HepG2 (cell line): ENCODE data around the gene CBFA2T2. TPM values are rescaled to one million over a fixed set of nuclear protein-coding genes. Genes with fewer than 3 reads are reported as not detected.

Experiments used
- ATF1 ChIP-seq: IDR thresholded peaks from 2 replicates; pipeline ENCODE4 v1.6.1; 2016; ENCODE audit warnings: mild to moderate bottlenecking, control low read depth
- EHMT2 ChIP-seq: fragments of 200-600 bp; sonication (generic); IDR thresholded peaks from 2 replicates; pipeline ENCODE4 v1.7.0; 2017; ENCODE audit warnings: antibody characterized with exemption, low read depth, low read length, borderline replicate concordance
- ESRRA ChIP-seq: sonication (generic); formaldehyde crosslinking; IDR thresholded peaks from 2 replicates; pipeline ENCODE4 v1.5.1; 2020; ENCODE audit warnings: mild to moderate bottlenecking, low read depth, missing genetic modification reagents
- FOXA3 ChIP-seq: IDR thresholded peaks from 2 replicates; pipeline ENCODE4 v1.6.1; 2016; ENCODE audit warnings: missing genetic modification reagents, missing compliant biosample characterization
- FOXC1 ChIP-seq: sonication (generic); formaldehyde crosslinking; IDR thresholded peaks from 2 replicates; pipeline ENCODE4 v1.8.0; 2022; ENCODE audit warnings: mild to moderate bottlenecking, missing genetic modification reagents, borderline replicate concordance
- NR2F1 ChIP-seq, 2 experiments: fragments of 450-650 bp in 1 of 2; formaldehyde crosslinking in 1 of 2; IDR thresholded peaks; 2 replicates each; pipeline versions ENCODE4 v1.5.0 to v1.6.1; 2016 to 2020; ENCODE audit warnings: mild to moderate bottlenecking in 1 of 2, missing compliant biosample characterization in 1 of 2, missing genetic modification reagents in 1 of 2, moderate library complexity in 1 of 2
- SOX5 ChIP-seq: IDR thresholded peaks from 2 replicates; pipeline ENCODE4 v1.6.1; 2016; ENCODE audit warnings: borderline replicate concordance
- polyA plus RNA-seq, 8 experiments: library from polyadenylated mRNA; depleted of rRNA in 3 of 8; stranded (reverse) in 7 of 8; unstranded in 1 of 8; fragments of >200 nt; fragmentation: Illumina TruSeq in 4 of 8; extraction: Trizol in 4 of 8; gene quantifications; 2 replicates each; pipeline versions ENCODE4 v1.2.1 to v1.2.3, GENCODE V29; 2011 to 2016; ENCODE audit warnings: low read depth in 4 of 8, missing spikeins in 1 of 8, mixed read lengths in 1 of 8; ENCODE audit not compliant: insufficient read depth in 1 of 8
- total RNA-seq, 5 experiments: library from RNA; depleted of rRNA; stranded (reverse); fragments of >200 nt; fragmentation: Illumina TruSeq; extraction: Trizol; gene quantifications; 2 replicates each; pipeline ENCODE4 v1.2.3, GENCODE V29; 2016; ENCODE audit warnings: low read depth in 1 of 5
- TF ChIP-seq, protein P1 (sequence below): sonication (generic); formaldehyde crosslinking; IDR thresholded peaks from 2 replicates; pipeline ENCODE4 v1.5.1; 2020; ENCODE audit warnings: mild to moderate bottlenecking, missing genetic modification reagents, borderline replicate concordance
- TF ChIP-seq, protein P2 (sequence below): sonication (generic); formaldehyde crosslinking; IDR thresholded peaks from 2 replicates; pipeline ENCODE4 v1.5.1; 2020; ENCODE audit warnings: missing genetic modification reagents, mild to moderate bottlenecking, borderline replicate concordance
- TF ChIP-seq, protein P3 (sequence below): sonication (generic); formaldehyde crosslinking; IDR thresholded peaks from 2 replicates; pipeline ENCODE4 v1.4.0; 2020; ENCODE audit warnings: low read depth, mild to moderate bottlenecking, missing genetic modification reagents
- TF ChIP-seq, protein P4 (sequence below): IDR thresholded peaks from 2 replicates; pipeline ENCODE4 v1.6.1; 2016; ENCODE audit warnings: mild to moderate bottlenecking
- TF ChIP-seq, protein P5 (sequence below): IDR thresholded peaks from 2 replicates; pipeline ENCODE4 v1.4.0; 2020; ENCODE audit warnings: mild to moderate bottlenecking, missing genetic modification reagents

CBFA2T2 gene
- total and polyA plus RNA-seq, 2 of the 13 experiments (the other 11 are each of a cell fraction or from before 2014, with no cell fraction given), result 6.3 to 21.2 TPM

DNA sequence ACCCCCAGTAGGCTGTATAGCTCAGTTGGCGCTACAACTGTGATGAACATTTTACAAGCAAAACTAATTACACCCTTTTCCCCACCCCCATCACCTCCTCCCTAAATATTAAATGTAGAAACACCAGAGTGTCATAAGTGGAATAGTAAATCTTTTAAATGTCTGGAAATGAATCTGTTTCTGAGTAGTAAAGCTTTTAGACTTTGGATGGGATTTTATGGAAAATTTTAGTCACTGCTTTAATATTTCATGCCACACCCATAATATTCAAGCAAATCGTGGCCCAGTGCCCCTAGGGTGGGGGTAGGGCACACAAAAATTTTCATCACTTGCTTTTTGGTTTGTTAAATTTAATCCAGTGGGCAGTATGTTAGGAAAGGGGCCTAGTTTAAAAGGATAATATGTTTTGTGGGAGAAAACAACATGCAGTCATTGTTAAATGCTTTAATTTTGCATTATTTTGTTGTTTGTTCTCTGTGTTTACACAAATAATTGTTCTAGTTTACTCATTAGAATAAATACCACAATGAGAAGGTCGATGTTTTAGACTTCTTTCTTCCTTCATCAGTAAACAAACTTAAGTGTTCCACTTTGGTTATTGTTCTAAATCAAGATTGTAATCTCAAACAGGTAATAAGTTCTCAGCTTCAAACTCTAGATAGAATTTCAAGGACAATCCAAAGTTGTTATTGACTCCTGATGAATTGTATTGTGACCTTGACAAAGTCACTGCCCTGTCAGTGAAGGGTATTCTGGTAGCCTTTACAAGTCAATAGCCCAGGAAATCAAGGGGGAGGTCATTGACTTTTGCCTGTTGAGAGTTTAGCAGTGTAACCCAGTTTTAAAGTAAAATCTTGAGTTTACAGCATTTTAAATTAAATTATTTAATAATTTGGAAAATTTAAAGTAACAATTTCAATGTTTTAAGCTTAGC, 79.2 kb downstream of the CBFA2T2 start (continued):
- TF ChIP-seq, protein P1, sequence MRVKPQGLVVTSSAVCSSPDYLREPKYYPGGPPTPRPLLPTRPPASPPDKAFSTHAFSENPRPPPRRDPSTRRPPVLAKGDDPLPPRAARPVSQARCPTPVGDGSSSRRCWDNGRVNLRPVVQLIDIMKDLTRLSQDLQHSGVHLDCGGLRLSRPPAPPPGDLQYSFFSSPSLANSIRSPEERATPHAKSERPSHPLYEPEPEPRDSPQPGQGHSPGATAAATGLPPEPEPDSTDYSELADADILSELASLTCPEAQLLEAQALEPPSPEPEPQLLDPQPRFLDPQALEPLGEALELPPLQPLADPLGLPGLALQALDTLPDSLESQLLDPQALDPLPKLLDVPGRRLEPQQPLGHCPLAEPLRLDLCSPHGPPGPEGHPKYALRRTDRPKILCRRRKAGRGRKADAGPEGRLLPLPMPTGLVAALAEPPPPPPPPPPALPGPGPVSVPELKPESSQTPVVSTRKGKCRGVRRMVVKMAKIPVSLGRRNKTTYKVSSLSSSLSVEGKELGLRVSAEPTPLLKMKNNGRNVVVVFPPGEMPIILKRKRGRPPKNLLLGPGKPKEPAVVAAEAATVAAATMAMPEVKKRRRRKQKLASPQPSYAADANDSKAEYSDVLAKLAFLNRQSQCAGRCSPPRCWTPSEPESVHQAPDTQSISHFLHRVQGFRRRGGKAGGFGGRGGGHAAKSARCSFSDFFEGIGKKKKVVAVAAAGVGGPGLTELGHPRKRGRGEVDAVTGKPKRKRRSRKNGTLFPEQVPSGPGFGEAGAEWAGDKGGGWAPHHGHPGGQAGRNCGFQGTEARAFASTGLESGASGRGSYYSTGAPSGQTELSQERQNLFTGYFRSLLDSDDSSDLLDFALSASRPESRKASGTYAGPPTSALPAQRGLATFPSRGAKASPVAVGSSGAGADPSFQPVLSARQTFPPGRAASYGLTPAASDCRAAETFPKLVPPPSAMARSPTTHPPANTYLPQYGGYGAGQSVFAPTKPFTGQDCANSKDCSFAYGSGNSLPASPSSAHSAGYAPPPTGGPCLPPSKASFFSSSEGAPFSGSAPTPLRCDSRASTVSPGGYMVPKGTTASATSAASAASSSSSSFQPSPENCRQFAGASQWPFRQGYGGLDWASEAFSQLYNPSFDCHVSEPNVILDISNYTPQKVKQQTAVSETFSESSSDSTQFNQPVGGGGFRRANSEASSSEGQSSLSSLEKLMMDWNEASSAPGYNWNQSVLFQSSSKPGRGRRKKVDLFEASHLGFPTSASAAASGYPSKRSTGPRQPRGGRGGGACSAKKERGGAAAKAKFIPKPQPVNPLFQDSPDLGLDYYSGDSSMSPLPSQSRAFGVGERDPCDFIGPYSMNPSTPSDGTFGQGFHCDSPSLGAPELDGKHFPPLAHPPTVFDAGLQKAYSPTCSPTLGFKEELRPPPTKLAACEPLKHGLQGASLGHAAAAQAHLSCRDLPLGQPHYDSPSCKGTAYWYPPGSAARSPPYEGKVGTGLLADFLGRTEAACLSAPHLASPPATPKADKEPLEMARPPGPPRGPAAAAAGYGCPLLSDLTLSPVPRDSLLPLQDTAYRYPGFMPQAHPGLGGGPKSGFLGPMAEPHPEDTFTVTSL (CRISPR knock-in tag), result peak; percentile 55; the same call in 1 of the 2 replicates
- TF ChIP-seq NR2F1 (CRISPR knock-in tag; IDR thresholded peaks at IDR 0.05) (no peak), FOXA3 (peak; percentile 83), SOX5 (CRISPR knock-in tag) (peak; percentile 67; the same call in 1 of the 2 replicates), EHMT2 (no peak), ATF1 (CRISPR knock-in tag) (peak; percentile 30; the same call in 1 of the 2 replicates), ESRRA (CRISPR knock-in tag) (peak; percentile 96), FOXC1 (no peak)
- TF ChIP-seq, protein P2, sequence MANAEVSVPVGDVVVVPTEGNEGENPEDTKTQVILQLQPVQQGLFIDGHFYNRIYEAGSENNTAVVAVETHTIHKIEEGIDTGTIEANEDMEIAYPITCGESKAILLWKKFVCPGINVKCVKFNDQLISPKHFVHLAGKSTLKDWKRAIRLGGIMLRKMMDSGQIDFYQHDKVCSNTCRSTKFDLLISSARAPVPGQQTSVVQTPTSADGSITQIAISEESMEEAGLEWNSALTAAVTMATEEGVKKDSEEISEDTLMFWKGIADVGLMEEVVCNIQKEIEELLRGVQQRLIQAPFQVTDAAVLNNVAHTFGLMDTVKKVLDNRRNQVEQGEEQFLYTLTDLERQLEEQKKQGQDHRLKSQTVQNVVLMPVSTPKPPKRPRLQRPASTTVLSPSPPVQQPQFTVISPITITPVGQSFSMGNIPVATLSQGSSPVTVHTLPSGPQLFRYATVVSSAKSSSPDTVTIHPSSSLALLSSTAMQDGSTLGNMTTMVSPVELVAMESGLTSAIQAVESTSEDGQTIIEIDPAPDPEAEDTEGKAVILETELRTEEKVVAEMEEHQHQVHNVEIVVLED (CRISPR knock-in tag), result no peak
- TF ChIP-seq, protein P3, sequence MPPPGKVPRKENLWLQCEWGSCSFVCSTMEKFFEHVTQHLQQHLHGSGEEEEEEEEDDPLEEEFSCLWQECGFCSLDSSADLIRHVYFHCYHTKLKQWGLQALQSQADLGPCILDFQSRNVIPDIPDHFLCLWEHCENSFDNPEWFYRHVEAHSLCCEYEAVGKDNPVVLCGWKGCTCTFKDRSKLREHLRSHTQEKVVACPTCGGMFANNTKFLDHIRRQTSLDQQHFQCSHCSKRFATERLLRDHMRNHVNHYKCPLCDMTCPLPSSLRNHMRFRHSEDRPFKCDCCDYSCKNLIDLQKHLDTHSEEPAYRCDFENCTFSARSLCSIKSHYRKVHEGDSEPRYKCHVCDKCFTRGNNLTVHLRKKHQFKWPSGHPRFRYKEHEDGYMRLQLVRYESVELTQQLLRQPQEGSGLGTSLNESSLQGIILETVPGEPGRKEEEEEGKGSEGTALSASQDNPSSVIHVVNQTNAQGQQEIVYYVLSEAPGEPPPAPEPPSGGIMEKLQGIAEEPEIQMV (CRISPR knock-in tag), result no peak
- TF ChIP-seq, protein P4, sequence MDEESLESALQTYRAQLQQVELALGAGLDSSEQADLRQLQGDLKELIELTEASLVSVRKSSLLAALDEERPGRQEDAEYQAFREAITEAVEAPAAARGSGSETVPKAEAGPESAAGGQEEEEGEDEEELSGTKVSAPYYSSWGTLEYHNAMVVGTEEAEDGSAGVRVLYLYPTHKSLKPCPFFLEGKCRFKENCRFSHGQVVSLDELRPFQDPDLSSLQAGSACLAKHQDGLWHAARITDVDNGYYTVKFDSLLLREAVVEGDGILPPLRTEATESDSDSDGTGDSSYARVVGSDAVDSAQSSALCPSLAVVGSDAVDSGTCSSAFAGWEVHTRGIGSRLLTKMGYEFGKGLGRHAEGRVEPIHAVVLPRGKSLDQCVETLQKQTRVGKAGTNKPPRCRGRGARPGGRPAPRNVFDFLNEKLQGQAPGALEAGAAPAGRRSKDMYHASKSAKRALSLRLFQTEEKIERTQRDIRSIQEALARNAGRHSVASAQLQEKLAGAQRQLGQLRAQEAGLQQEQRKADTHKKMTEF (CRISPR knock-in tag), result peak; percentile 57; the same call in 1 of the 2 replicates
- TF ChIP-seq, protein P5, sequence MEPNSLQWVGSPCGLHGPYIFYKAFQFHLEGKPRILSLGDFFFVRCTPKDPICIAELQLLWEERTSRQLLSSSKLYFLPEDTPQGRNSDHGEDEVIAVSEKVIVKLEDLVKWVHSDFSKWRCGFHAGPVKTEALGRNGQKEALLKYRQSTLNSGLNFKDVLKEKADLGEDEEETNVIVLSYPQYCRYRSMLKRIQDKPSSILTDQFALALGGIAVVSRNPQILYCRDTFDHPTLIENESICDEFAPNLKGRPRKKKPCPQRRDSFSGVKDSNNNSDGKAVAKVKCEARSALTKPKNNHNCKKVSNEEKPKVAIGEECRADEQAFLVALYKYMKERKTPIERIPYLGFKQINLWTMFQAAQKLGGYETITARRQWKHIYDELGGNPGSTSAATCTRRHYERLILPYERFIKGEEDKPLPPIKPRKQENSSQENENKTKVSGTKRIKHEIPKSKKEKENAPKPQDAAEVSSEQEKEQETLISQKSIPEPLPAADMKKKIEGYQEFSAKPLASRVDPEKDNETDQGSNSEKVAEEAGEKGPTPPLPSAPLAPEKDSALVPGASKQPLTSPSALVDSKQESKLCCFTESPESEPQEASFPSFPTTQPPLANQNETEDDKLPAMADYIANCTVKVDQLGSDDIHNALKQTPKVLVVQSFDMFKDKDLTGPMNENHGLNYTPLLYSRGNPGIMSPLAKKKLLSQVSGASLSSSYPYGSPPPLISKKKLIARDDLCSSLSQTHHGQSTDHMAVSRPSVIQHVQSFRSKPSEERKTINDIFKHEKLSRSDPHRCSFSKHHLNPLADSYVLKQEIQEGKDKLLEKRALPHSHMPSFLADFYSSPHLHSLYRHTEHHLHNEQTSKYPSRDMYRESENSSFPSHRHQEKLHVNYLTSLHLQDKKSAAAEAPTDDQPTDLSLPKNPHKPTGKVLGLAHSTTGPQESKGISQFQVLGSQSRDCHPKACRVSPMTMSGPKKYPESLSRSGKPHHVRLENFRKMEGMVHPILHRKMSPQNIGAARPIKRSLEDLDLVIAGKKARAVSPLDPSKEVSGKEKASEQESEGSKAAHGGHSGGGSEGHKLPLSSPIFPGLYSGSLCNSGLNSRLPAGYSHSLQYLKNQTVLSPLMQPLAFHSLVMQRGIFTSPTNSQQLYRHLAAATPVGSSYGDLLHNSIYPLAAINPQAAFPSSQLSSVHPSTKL (CRISPR knock-in tag), result peak; percentile 98
